Measurements from ENCODE around the gene DICER1.

GRCh38 chr14:95047754-95048153 lies 109.6 kb downstream of the DICER1 start:
- no peak for TF ChIP-seq POLR2A (IDR thresholded peaks at IDR 0.05)
- TF ChIP-seq CTCF (IDR thresholded peaks at IDR 0.05 in 4 of 5, conservative IDR thresholded peaks at IDR 0.05 in 1 of 5) = no peak
